ENCODE data around the gene C3. TPM values are rescaled to one million over a fixed set of nuclear protein-coding genes. Genes with fewer than 3 reads are reported as not detected.
"Not testable (repeated sequence)": the region's sequence is repeated elsewhere in the genome, so short reads cannot be mapped to it uniquely, and the experiment has no call there.

Gene C3
- total RNA-seq, 4 donors from 2014 or later = 28.8 to 155 (median 79.6) TPM

- 34 to 39% methylated on average over 19 to 20 of the region's 20 CpGs for WGBS, 2 donors
- no peak overlapping the region for H3K4me3 ChIP-seq (ENCODE audit: low read depth, poor library complexity, severe bottlenecking)
- DNase-seq (ENCODE audit: low spot score in 2 of 2) = no peak
- intact Hi-C loops (cut with DNase I; ENCODE audit: low total_unique reads) = no loop called here
- no peak for TF ChIP-seq POLR2A (IDR thresholded peaks at IDR 0.05)
Measured at GRCh38 chr19:6660930-6661329, 59.5 kb downstream of the C3 start.

GRCh38 chr19:6656390-6656789, 64.1 kb downstream of the C3 start:
- intact Hi-C loops (cut with DNase I; ENCODE audit: low total_unique reads); DNase-seq (ENCODE audit: low spot score in 2 of 2); H3K4me3 ChIP-seq (ENCODE audit: low read depth, poor library complexity, severe bottlenecking): not testable (repeated sequence)
- WGBS, 2 donors = 72 to 77% methylated on average over 9 of the region's 9 CpGs

GRCh38 chr19:6654347-6655310, 65.8 kb downstream of the C3 start:
- 62 to 64% methylated on average over 15 of the region's 15 CpGs for WGBS, 2 donors
- intact Hi-C loops (cut with DNase I; ENCODE audit: low total_unique reads) = no loop called here
- no peak for DNase-seq (ENCODE audit: low spot score in 2 of 2)
- H3K4me3 ChIP-seq (ENCODE audit: low read depth, poor library complexity, severe bottlenecking) = no peak overlapping the region
- TF ChIP-seq, protein P1, sequence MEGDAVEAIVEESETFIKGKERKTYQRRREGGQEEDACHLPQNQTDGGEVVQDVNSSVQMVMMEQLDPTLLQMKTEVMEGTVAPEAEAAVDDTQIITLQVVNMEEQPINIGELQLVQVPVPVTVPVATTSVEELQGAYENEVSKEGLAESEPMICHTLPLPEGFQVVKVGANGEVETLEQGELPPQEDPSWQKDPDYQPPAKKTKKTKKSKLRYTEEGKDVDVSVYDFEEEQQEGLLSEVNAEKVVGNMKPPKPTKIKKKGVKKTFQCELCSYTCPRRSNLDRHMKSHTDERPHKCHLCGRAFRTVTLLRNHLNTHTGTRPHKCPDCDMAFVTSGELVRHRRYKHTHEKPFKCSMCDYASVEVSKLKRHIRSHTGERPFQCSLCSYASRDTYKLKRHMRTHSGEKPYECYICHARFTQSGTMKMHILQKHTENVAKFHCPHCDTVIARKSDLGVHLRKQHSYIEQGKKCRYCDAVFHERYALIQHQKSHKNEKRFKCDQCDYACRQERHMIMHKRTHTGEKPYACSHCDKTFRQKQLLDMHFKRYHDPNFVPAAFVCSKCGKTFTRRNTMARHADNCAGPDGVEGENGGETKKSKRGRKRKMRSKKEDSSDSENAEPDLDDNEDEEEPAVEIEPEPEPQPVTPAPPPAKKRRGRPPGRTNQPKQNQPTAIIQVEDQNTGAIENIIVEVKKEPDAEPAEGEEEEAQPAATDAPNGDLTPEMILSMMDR (IDR thresholded peaks at IDR 0.05) = no peak
- TF ChIP-seq POLR2A (IDR thresholded peaks at IDR 0.05) = no peak

- no peak for TF ChIP-seq POLR2A (IDR thresholded peaks at IDR 0.05)
- TF ChIP-seq, protein P1 (IDR thresholded peaks at IDR 0.05) = no peak
- H3K4me3 ChIP-seq (ENCODE audit: low read depth, poor library complexity, severe bottlenecking) = no peak overlapping the region
- no peak for DNase-seq (ENCODE audit: low spot score in 2 of 2)
- WGBS, 2 donors = 57 to 58% methylated on average over 1 of the region's 1 CpG
- intact Hi-C loops (cut with DNase I; ENCODE audit: low total_unique reads) = no loop called here
Measured at GRCh38 chr19:6652805-6653094, 67.7 kb downstream of the C3 start.

DNA sequence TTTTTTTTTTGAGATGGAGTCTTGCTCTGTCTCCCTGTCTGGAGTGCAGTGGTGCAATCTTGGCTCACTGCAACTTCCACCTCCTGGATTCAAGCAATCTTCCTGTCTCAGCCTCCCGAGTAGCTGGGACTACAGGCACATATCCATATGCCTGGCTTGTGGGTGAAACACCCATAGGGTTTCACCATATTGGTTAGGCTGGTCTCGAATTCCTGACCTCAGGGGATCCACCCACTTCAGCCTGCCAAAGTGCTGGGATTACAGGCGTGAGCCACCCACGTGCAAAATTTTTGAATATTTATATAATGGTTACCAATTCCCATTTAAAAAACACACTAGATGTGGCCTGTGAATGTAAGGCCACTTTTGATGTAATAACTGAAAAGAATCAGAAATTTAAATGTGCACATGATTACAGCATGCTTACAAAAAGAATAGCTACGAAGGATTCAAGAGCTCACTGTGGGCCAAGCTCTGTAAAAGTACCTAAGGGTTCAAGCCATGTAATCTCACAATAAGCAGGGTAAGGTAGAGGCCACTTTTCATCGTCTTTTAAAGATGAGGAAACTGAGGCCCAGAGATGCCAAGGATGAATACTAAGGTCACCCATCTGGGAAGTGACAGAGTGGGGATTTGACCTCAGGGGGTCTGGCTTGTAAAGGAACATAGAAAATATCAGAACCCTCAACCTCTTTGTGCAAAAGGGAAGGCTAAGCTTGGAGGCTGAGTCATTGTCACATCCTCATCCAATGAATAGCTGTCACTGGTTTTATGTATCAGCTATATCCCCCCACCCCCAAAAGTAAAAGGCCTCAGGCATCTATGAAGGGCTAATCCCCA, 68.3 kb downstream of the C3 start:
- no peak for TF ChIP-seq POLR2A (IDR thresholded peaks at IDR 0.05)
- TF ChIP-seq, protein P1 (IDR thresholded peaks at IDR 0.05) = no peak
- intact Hi-C loops (cut with DNase I; ENCODE audit: low total_unique reads) = no loop called here
- DNase-seq (ENCODE audit: low spot score in 2 of 2) = no peak
- 56 to 65% methylated on average over 6 of the region's 6 CpGs for WGBS, 2 donors
- no peak overlapping the region for H3K4me3 ChIP-seq (ENCODE audit: low read depth, poor library complexity, severe bottlenecking)

DNA sequence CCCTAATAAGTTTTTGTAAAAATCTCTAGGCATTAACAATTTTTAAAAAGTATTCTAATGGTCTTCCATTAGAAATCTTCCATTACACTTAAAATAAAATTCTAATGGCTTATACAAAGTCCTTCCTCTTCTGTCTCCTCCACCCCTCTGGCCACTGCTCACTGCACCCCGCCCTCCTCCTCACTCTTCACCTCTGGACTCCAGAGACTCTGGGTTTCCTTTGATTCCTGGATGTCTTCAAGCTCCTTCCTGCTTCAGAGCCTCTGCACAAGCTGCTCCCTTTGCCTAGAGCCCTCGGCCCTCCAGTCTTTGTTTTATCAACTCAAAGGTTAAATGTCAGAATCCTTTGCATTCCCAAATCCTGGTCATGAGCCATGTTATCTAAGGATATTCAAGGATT, 71.3 kb downstream of the C3 start:
- intact Hi-C loops (cut with DNase I; ENCODE audit: low total_unique reads) = no loop called here
- no peak for TF ChIP-seq POLR2A (IDR thresholded peaks at IDR 0.05)
- TF ChIP-seq, protein P1 (IDR thresholded peaks at IDR 0.05) = no peak
- 41 to 42% methylated on average over 2 of the region's 2 CpGs for WGBS, 2 donors

More for the DNA sequence above, 71.3 kb downstream of the C3 start:
- H3K4me3 ChIP-seq (ENCODE audit: low read depth, poor library complexity, severe bottlenecking) = no peak overlapping the region
- DNase-seq (ENCODE audit: low spot score in 2 of 2) = no peak
